Measurements from ENCODE around the gene STK32B. TPM values are rescaled to one million over a fixed set of nuclear protein-coding genes. Genes with fewer than 3 reads are reported as not detected.
A peak's percentile ranks its signal among the peaks of the same experiment; 100 is the strongest.

Gene STK32B
- total and polyA plus RNA-seq, 2 of the 4 experiments (the other 2 are of a cell fraction) = 5.5 to 6.3 TPM

DNA sequence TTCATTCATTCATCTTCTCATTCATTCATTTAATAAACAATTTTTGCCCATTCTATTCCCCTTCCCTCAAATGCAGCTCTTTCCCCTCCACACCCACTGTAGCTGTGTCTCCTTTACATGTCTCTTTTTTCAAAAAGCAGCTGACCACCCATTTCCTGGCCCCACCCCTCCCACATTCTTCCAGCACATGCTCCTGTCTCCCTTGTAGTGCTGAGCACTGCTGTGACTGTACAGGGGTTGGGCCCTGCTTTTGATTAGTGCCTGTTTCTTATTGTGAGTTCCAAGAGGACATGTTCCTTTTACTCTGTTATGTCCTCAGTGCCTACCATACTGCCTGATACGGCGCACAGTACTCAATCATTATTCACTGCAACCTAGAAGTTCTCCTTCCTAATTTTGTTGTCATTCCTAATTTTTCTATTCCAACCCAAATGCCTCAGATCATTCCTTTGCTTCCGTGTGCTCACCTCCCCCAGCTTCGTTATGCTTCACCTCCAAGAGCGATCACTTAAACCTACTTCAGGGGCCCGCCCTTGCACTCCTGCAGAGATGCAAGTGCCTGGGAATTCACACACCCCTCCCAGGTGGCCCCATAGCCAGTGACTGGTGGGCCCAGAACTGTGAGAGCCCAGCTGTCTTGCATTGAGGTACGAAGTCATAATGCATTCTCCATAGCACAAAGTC lies 152.2 kb downstream of the STK32B start:
- no peak overlapping the region for H3K18ac ChIP-seq (ENCODE audit: low read depth, low read length)
- H3K36me3 ChIP-seq (ENCODE audit: control insufficient read depth, insufficient read depth, low read length) = no peaks in the 10 kb centered on the region
- no peak overlapping the region for H4K8ac ChIP-seq (ENCODE audit: low read depth in 2 of 2, low read length in 2 of 2)
- in situ Hi-C loops (cut with MboI; ENCODE audit: low sequenced_read_pairs) = no loop called here
- no peak overlapping the region for H4K5ac ChIP-seq (ENCODE audit: low read depth, low read length)
- no TSS peak for BruUV-seq (replicated peaks)
- POLR2A ChIA-PET (ENCODE audit: unreplicated experiment) = no interaction called here
- no peak overlapping the region for H3K14ac ChIP-seq (replicated peaks; ENCODE audit: low read depth, low read length)
- no peak overlapping the region for H3K4ac ChIP-seq (ENCODE audit: low read depth, low read length)
- ATAC-seq (ENCODE audit: low read depth) (no peak), DNase-seq (peak; percentile 16)
- no peak overlapping the region for H2BK120ac ChIP-seq (ENCODE audit: low read depth, low read length)
- H3K9me1 ChIP-seq (ENCODE audit: insufficient read depth, low read length) = peaks cover 7% of the 10 kb centered on the region
- no peak for TF ChIP-seq ELK1 (IDR thresholded peaks at IDR 0.05; ENCODE audit: borderline replicate concordance, low read depth, low read length)
- no peak for TF ChIP-seq RCOR1 (IDR thresholded peaks at IDR 0.05; ENCODE audit: insufficient replicate concordance, low read length)
- TF ChIP-seq RFX5 (IDR thresholded peaks at IDR 0.05; ENCODE audit: low read depth, low read length) = no peak
- TF ChIP-seq MXI1 (IDR thresholded peaks at IDR 0.05; ENCODE audit: borderline replicate concordance, low read depth, low read length) = no peak
- TF ChIP-seq BHLHE40 (IDR thresholded peaks at IDR 0.05; ENCODE audit: low read depth, low read length) = no peak
- TF ChIP-seq SMC3 (IDR thresholded peaks at IDR 0.05; ENCODE audit: low read depth, low read length) = no peak
- TF ChIP-seq RAD21 (IDR thresholded peaks at IDR 0.05; ENCODE audit: low read length) = no peak
- TF ChIP-seq CTCF (conservative IDR thresholded peaks at IDR 0.05; ENCODE audit: low read depth, low read length) = no peak
- no peak for TF ChIP-seq MAFK (IDR thresholded peaks at IDR 0.05; ENCODE audit: low read depth, low read length)
- no peak for TF ChIP-seq FOS (IDR thresholded peaks at IDR 0.05; ENCODE audit: low read depth, low read length)
- no peak for TF ChIP-seq MAZ (IDR thresholded peaks at IDR 0.05; ENCODE audit: borderline replicate concordance, low read depth, low read length)
- TF ChIP-seq, protein P1, sequence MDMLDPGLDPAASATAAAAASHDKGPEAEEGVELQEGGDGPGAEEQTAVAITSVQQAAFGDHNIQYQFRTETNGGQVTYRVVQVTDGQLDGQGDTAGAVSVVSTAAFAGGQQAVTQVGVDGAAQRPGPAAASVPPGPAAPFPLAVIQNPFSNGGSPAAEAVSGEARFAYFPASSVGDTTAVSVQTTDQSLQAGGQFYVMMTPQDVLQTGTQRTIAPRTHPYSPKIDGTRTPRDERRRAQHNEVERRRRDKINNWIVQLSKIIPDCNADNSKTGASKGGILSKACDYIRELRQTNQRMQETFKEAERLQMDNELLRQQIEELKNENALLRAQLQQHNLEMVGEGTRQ (IDR thresholded peaks at IDR 0.05; ENCODE audit: low read depth, low read length) = no peak
- TF ChIP-seq CEBPB (IDR thresholded peaks at IDR 0.05; ENCODE audit: low read depth, low read length) = no peak
- TF ChIP-seq CHD1 (IDR thresholded peaks at IDR 0.05; ENCODE audit: low read depth, low read length) = no peak
- TF ChIP-seq POLR2A (IDR thresholded peaks at IDR 0.05; ENCODE audit: low read depth, low read length) = no peak
- no peak overlapping the region for H3K4me2 ChIP-seq (ENCODE audit: low read depth, low read length)
- no peak overlapping the region for H2AFZ ChIP-seq (replicated peaks; ENCODE audit: low read length, poor library complexity)
- H3K79me1 ChIP-seq (ENCODE audit: low read depth in 1 of 2, low read length in 2 of 2) = 0 out of 4 replicates have a peak, but pooled peaks cover 2 to 6% of the 10 kb centered on the region in 2 experiments
- H3K4me1 ChIP-seq (ENCODE audit: control insufficient read depth, insufficient read depth, low read length) = peaks cover 3% of the 10 kb centered on the region
- no peak overlapping the region for H3K9ac ChIP-seq (ENCODE audit: low read depth, low read length)
- H2BK15ac ChIP-seq (ENCODE audit: low read depth, low read length) = no peak overlapping the region
- H3K4me3 ChIP-seq (ENCODE audit: insufficient read depth, low read depth, low read length) = no peak overlapping the region
- intact Hi-C loops (cut with micrococcal nuclease) = no loop called here
- H2BK20ac ChIP-seq (ENCODE audit: low read depth, low read length) = no peak overlapping the region
- WGBS, 2 experiments (ENCODE audit: extremely low coverage in 2 of 2, insufficient read length in 1 of 2) = 50% methylated on average over 1 of the region's 7 CpGs; no CpG with 5 or more reads in 1 of the 2 experiments
- no peak overlapping the region for H3K23ac ChIP-seq (ENCODE audit: low read depth, low read length)
- no peak overlapping the region for H2AK5ac ChIP-seq (ENCODE audit: low read depth, low read length)
- H2AK9ac ChIP-seq (replicated peaks; ENCODE audit: low read depth, low read length, poor library complexity) = no peak overlapping the region
- H3K27me3 ChIP-seq (ENCODE audit: control insufficient read depth, insufficient read depth, low read length) = no peaks in the 10 kb centered on the region
- dilution Hi-C loops (cut with HindIII; ENCODE audit: low sequenced_read_pairs, unreplicated experiment) = no loop called here
- no peak overlapping the region for H3K56ac ChIP-seq (ENCODE audit: extremely low read depth, insufficient read depth, low read length)
- H3K27ac ChIP-seq (ENCODE audit: insufficient read depth, low read length) = no peak overlapping the region
- no peak overlapping the region for H4K91ac ChIP-seq (ENCODE audit: insufficient read depth, low read depth, low read length)
- H4K20me1 ChIP-seq (ENCODE audit: insufficient read depth, low read length) = no peaks in the 10 kb centered on the region
- H2BK5ac ChIP-seq (ENCODE audit: low read depth, low read length, poor library complexity, severe bottlenecking) = no peak overlapping the region
- CTCF ChIA-PET = interaction anchor here (1.4 kb wide), 1 partner anchor 11 kb away, joined by 3 read pairs; no protein-coding TSS in a partner anchor
- H3K9me3 ChIP-seq (ENCODE audit: control insufficient read depth, insufficient read depth, low read length) = no peaks in the 10 kb centered on the region
